HCT116 (cell line): Measurements from ENCODE around the gene AKAP9. TPM values are rescaled to one million over a fixed set of nuclear protein-coding genes. Genes with fewer than 3 reads are reported as not detected.

Experiments used
- ATAC-seq: fragments of 200-7000 bp; cut with Tn5 transposase; 2 replicates; pipeline ENCODE4 v1.9.1; 2020; ENCODE audit warnings: mild to moderate bottlenecking, moderate library complexity
- BruUV-seq: library from RNA; stranded (reverse); fragments of 400-500 nt; replicated peaks from 2 replicates; lab custom pipeline; 2021; lab: Mats Ljungman, UMichigan
- CTCF ChIA-PET: fragments of 300-600 bp; sonication (Branson Sonifier 250); formaldehyde crosslinking; loops from one replicate; lab custom pipeline; 2021; ENCODE audit warnings: antibody characterized with exemption; lab: Charles Lee
- POLR2A ChIA-PET: fragments of 300-600, 350-600 bp; sonication (Branson Sonifier 250); formaldehyde crosslinking; loops from one replicate; lab custom pipeline; 2021; ENCODE audit warnings: antibody characterized with exemption; lab: Charles Lee
- RAD21 ChIA-PET, 2 experiments: fragments of 300-600 bp; sonication (Branson Sonifier 250); formaldehyde crosslinking; loops; one replicate each; lab custom pipeline; 2023; ENCODE audit warnings: low total read pairs in 2 of 2; ENCODE audit not compliant: uncharacterized antibody in 2 of 2, unreplicated experiment in 2 of 2, low non-redundant PET in 1 of 2; lab: Charles Lee
- DNase-seq: peaks from one replicate; pipeline ENCODE4 v3.0.0-alpha.2; 2010; ENCODE audit warnings: low read depth, low spot score
- H2AFZ ChIP-seq: fragments of 200-600 bp; shearing (Covaris generic), sonication (generic); 2 replicates; pipeline ENCODE4 v1.6.1; 2017; ENCODE audit warnings: low read depth, mixed run types, mixed read lengths, antibody characterized with exemption, low read length; ENCODE audit not compliant: poor library complexity, severe bottlenecking
- H3K27ac ChIP-seq: 2 replicates; pipeline ENCODE4 v1.5.1; 2012; ENCODE audit warnings: low read depth, low read length
- H3K27me3 ChIP-seq: fragments of 200-600 bp; sonication (generic); 2 replicates; pipeline ENCODE4 v1.6.1; 2016; ENCODE audit warnings: mixed run types, low read length, mixed read lengths; ENCODE audit not compliant: insufficient read depth
- H3K36me3 ChIP-seq, 2 experiments: fragments of 200-500 bp in 1 of 2; fragments of 200-600 bp in 1 of 2; sonication (Bioruptor generic) in 1 of 2; sonication (generic) in 1 of 2; 2 replicates each; pipeline versions ENCODE4 v1.5.1 to v1.6.1; 2014 to 2016; ENCODE audit warnings: low read length in 2 of 2, inconsistent platforms in 1 of 2, mixed read lengths in 1 of 2, mixed run types in 1 of 2; ENCODE audit not compliant: insufficient read depth in 2 of 2, control insufficient read depth in 1 of 2
- H3K4me1 ChIP-seq, 2 experiments: fragments of 200-600 bp in 1 of 2; sonication (generic) in 1 of 2; 2 replicates each; pipeline versions ENCODE4 v1.5.1 to v1.6.1; 2012 to 2017; ENCODE audit warnings: low read length in 2 of 2, inconsistent platforms in 1 of 2, mild to moderate bottlenecking in 1 of 2, mixed read lengths in 1 of 2, mixed run types in 1 of 2, moderate library complexity in 1 of 2; ENCODE audit not compliant: insufficient read depth in 2 of 2, control insufficient read depth in 1 of 2
- H3K4me2 ChIP-seq: fragments of 200-600 bp; sonication (generic); 2 replicates; pipeline ENCODE4 v1.6.1; 2017; ENCODE audit warnings: mixed run types, low read length, mixed read lengths
- H3K4me3 ChIP-seq, 2 experiments: fragments of 200-600 bp in 1 of 2; sonication (generic) in 1 of 2; replicated peaks in 1 of 2; 2 replicates each; pipeline ENCODE4 v1.5.1; 2011 to 2016; ENCODE audit warnings: low read length in 2 of 2, control low read depth in 1 of 2, low read depth in 1 of 2, mild to moderate bottlenecking in 1 of 2, mixed read lengths in 1 of 2, mixed run types in 1 of 2
- H3K79me2 ChIP-seq: fragments of 200-600 bp; sonication (generic); 2 replicates; pipeline ENCODE4 v1.6.1; 2017; ENCODE audit warnings: mild to moderate bottlenecking, mixed run types, low read length, moderate library complexity, mixed read lengths; ENCODE audit not compliant: insufficient read depth
- H3K9ac ChIP-seq: fragments of 200-600 bp; sonication (generic); 2 replicates; pipeline ENCODE4 v1.6.1; 2016; ENCODE audit warnings: low read length, mixed read lengths
- H3K9me2 ChIP-seq: fragments of 200-600 bp; sonication (generic), shearing (Covaris generic); 2 replicates; pipeline ENCODE4 v1.6.1; 2017; ENCODE audit warnings: mixed run types, mild to moderate bottlenecking, moderate library complexity; ENCODE audit not compliant: insufficient read depth
- H3K9me3 ChIP-seq, 2 experiments: fragments of 200-500 bp in 1 of 2; fragments of 200-600 bp in 1 of 2; sonication (Bioruptor generic) in 1 of 2; sonication (generic) in 1 of 2; 2 replicates each; pipeline ENCODE4 v1.6.1; 2014 to 2017; ENCODE audit warnings: low read length in 2 of 2, mixed read lengths in 2 of 2, inconsistent platforms in 1 of 2, low read depth in 1 of 2, mild to moderate bottlenecking in 1 of 2, mixed run types in 1 of 2, moderate library complexity in 1 of 2; ENCODE audit not compliant: control insufficient read depth in 1 of 2, insufficient read depth in 1 of 2
- H4K20me1 ChIP-seq: fragments of 200-600 bp; sonication (generic), shearing (Covaris generic); 2 replicates; pipeline ENCODE4 v1.6.1; 2017; ENCODE audit warnings: mixed run types, mild to moderate bottlenecking, moderate library complexity; ENCODE audit not compliant: insufficient read depth
- CBX3 ChIP-seq: IDR thresholded peaks from 2 replicates; pipeline ENCODE4 v1.6.1; 2012; ENCODE audit warnings: low read depth
- CEBPB ChIP-seq: IDR thresholded peaks from 2 replicates; pipeline ENCODE4 v1.6.1; 2012; ENCODE audit warnings: low read depth
- CTCF ChIP-seq, 3 experiments: fragments of 200-600 bp in 1 of 3; sonication (generic) in 1 of 3; IDR thresholded peaks in 2 of 3; conservative IDR thresholded peaks in 1 of 3; 2 replicates each; pipeline ENCODE4 v1.5.1; 2012 to 2017; ENCODE audit warnings: low read depth in 2 of 3, low read length in 2 of 3, antibody characterized with exemption in 1 of 3, borderline replicate concordance in 1 of 3, control low read depth in 1 of 3, mild to moderate bottlenecking in 1 of 3, mixed read lengths in 1 of 3, mixed run types in 1 of 3, moderate library complexity in 1 of 3; ENCODE audit not compliant: insufficient read depth in 1 of 3
- EGR1 ChIP-seq: IDR thresholded peaks from 2 replicates; pipeline ENCODE4 v1.6.1; 2012; ENCODE audit warnings: low read depth
- ELF1 ChIP-seq: IDR thresholded peaks from 2 replicates; pipeline ENCODE4 v1.6.1; 2012; ENCODE audit warnings: low read depth, borderline replicate concordance
- EZH2 ChIP-seq: fragments of 200-600 bp; sonication (generic); IDR thresholded peaks from 2 replicates; pipeline ENCODE4 v1.6.1; 2017; ENCODE audit warnings: antibody characterized with exemption, mixed run types
- FOSL1 ChIP-seq: IDR thresholded peaks from 2 replicates; pipeline ENCODE4 v1.6.1; 2012; ENCODE audit warnings: low read depth
- POLR2A ChIP-seq: IDR thresholded peaks from 2 replicates; pipeline ENCODE4 v1.7.0; 2011; ENCODE audit warnings: borderline replicate concordance; ENCODE audit not compliant: insufficient read depth, insufficient read length; ENCODE audit errors: extremely low read depth
- POLR2AphosphoS5 ChIP-seq: IDR thresholded peaks from 2 replicates; pipeline ENCODE4 v1.6.1; 2011; ENCODE audit warnings: mild to moderate bottlenecking, low read depth, low read length, moderate library complexity
- RAD21 ChIP-seq: IDR thresholded peaks from 2 replicates; pipeline ENCODE4 v1.6.1; 2012; ENCODE audit warnings: low read depth, mild to moderate bottlenecking
- SIN3A ChIP-seq: IDR thresholded peaks from 2 replicates; pipeline ENCODE4 v1.6.1; 2012; ENCODE audit warnings: low read depth
- SP1 ChIP-seq: IDR thresholded peaks from 2 replicates; pipeline ENCODE4 v1.6.1; 2012; ENCODE audit warnings: low read depth
- TCF7L2 ChIP-seq: IDR thresholded peaks from 2 replicates; pipeline ENCODE4 v1.7.0; 2011; ENCODE audit warnings: borderline replicate concordance, inconsistent platforms; ENCODE audit not compliant: insufficient read depth, insufficient read length; ENCODE audit errors: extremely low read depth
- YY1 ChIP-seq: IDR thresholded peaks from 2 replicates; pipeline ENCODE4 v1.6.1; 2011; ENCODE audit warnings: low read length, low read depth, moderate library complexity, mild to moderate bottlenecking; ENCODE audit not compliant: insufficient replicate concordance; ENCODE audit errors: extremely low read depth
- ZBTB33 ChIP-seq: IDR thresholded peaks from 2 replicates; pipeline ENCODE4 v1.6.1; 2011; ENCODE audit warnings: mild to moderate bottlenecking, low read length, moderate library complexity; ENCODE audit not compliant: insufficient replicate concordance; ENCODE audit errors: extremely low read depth
- ZFX ChIP-seq: fragments of 450-650 bp; IDR thresholded peaks from 2 replicates; pipeline ENCODE4 v1.6.1; 2017
- ZNF274 ChIP-seq: fragments of 200-500 bp; sonication (Bioruptor generic); IDR thresholded peaks from 2 replicates; pipeline ENCODE4 v1.6.1; 2014; ENCODE audit warnings: mild to moderate bottlenecking, low read depth, low read length, inconsistent platforms
- intact Hi-C: fragments of 100-400 bp; cut with micrococcal nuclease; formaldehyde crosslinking; loops from 2 replicates; pipeline ENCODE4 v1.10.0; 2022
- total RNA-seq: library from RNA; stranded (reverse); gene quantifications from one replicate; pipeline ENCODE4 v1.2.1, GENCODE V29; 2021; ENCODE audit not compliant: unreplicated experiment

The AKAP9 gene
- total RNA-seq, 1 experiment from 2014 or later = 32.6 TPM

GRCh38 chr7:91916051-91916440, 24.6 kb upstream of the AKAP9 start (continued):
- TF ChIP-seq ZBTB33 (no peak), CTCF (IDR thresholded peaks at IDR 0.05 in 2 of 3, conservative IDR thresholded peaks at IDR 0.05 in 1 of 3; ENCODE audit: borderline replicate concordance in 1 of 3, insufficient read depth in 1 of 3, low read depth in 2 of 3, low read length in 2 of 3) (no peak), SP1 (no peak), POLR2AphosphoS5 (no peak), ZFX (no peak), ZNF274 (no peak), CBX3 (no peak), FOSL1 (no peak), EGR1 (no peak), TCF7L2 (no peak), YY1 (no peak)

GRCh38 chr7:91918356-91918755, 22.3 kb upstream of the AKAP9 start:
- Histone ChIP-seq H3K9ac (no peak overlapping the region), H3K36me3 (no peaks in the 10 kb centered on the region), H3K9me2 (no peaks in the 10 kb centered on the region), H2AFZ (no peak overlapping the region), H3K4me3 (no peak overlapping the region), H3K27ac (no peak overlapping the region), H3K79me2 (no peaks in the 10 kb centered on the region), H3K27me3 (no peaks in the 10 kb centered on the region), H3K4me1 (no peaks in the 10 kb centered on the region), H3K9me3 (no peaks in the 10 kb centered on the region), H3K4me2 (no peak overlapping the region), H4K20me1 (no peaks in the 10 kb centered on the region)
- POLR2A ChIA-PET = no interaction called here
- no TSS peak for BruUV-seq
- CTCF ChIA-PET = no interaction called here
- no peak for DNase-seq
- no peak for ATAC-seq
- intact Hi-C loops = no loop called here
- RAD21 ChIA-PET = no interaction called here
- no peak for TF ChIP-seq YY1
- no peak for TF ChIP-seq EZH2
- TF ChIP-seq CTCF (IDR thresholded peaks at IDR 0.05 in 2 of 3, conservative IDR thresholded peaks at IDR 0.05 in 1 of 3; ENCODE audit: borderline replicate concordance in 1 of 3, insufficient read depth in 1 of 3, low read depth in 2 of 3, low read length in 2 of 3) = no peak
- no peak for TF ChIP-seq CEBPB
- TF ChIP-seq FOSL1 = no peak
- no peak for TF ChIP-seq SIN3A
- TF ChIP-seq EGR1 = no peak
- TF ChIP-seq POLR2A = no peak
- TF ChIP-seq ELF1 = no peak
- no peak for TF ChIP-seq RAD21
